ENCODE measurements around the gene PTH1R.

PTH1R gene

DNA sequence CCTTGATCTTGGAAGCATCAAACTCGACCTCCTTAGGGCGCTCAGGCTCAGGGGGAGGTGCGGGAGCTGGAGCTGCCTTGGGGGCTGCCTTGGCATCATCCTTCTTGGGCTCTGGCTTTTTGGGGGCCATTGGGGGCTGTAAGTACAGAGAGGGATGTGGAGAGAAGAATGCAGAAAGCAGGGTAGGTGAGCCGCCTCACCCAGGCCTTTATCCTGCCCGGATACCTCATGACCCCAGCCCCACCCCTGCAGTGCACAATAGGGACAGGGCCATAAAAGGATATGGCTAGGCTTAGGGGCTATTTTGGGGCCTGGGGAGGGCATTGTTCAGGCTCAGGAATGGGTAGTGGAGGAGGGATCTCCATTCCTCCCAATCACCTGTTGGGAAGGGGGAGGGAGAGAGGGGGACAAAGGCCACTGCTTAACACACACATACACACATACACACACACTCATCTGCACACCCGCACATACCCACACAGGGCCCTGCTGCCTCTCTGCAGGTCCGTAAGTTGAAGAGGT lies 14.2 kb upstream of the PTH1R start, which contains the start of gene MYL3:
Gene MYL3 (minus strand): TSS at position 184 of the 522 bp plus-strand sequence. CDS start 54 bp downstream, at position 130.
- no peak for DNase-seq (ENCODE audit: low read depth, low spot score)

DNA sequence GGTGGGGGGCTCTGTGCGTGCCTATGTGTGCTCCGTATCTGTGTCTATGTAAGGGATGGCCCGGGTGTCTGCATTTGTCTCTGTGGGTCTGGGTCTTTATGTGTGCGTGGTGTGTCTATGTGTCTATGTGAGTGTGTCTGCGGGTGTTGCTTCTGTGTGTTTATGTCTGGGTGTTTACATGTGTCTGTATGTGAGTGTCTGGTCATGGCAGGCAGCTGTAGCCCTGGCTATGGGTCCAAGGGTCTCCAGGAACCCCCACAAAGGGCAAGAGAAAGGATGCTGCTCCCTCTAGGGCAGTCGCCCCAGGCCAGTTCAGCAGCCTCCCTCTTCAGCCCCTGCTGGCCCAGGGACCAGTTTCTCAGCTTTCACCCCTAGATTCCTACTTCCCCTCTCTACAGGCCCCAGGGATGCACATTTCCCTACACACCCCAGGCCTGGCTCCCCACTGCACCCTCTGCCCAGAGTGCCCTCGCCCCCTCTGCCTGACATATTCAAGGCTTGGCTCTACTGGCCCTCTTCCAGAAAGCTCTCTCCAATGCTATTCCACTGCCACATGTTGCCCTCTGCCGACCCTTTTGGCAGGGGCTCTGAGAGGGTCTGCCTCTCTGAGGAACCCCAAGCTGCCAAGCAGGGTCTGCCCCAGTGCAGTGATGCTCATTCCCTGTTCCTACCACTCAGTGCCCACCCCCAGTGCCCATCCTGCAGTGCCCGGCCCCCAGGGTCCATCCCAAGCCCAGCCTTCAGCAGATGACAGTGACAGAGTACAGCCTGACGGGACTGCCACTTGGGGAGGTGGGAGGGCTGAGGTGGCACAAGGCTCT lies 13.2 kb upstream of the PTH1R start:
- DNase-seq (ENCODE audit: low read depth, low spot score): no peak

DNA sequence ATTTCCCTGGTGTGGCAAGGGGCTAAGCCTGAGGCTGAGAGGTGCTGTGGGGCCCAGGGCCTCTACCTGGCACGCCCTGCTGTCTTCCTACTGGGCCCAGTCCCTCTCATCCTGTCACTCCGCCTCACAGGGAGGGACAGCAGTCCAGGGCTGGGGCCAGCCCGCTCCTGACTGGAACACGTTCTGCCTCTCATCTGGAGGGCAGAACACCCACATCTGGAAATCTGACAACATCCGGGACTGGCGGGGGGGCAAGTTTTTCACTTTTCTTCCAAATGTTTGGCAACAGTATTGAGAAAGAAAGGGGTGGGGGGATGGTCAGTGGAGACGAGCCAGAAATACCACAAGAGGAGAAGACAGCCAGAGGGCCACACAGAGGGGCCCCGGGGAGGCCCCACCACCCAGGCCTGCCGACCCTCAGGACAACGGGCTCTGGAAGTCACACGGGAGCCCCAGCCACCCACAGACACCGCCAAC lies 12.5 kb upstream of the PTH1R start:
- no peak for DNase-seq (ENCODE audit: low read depth, low spot score)

DNA sequence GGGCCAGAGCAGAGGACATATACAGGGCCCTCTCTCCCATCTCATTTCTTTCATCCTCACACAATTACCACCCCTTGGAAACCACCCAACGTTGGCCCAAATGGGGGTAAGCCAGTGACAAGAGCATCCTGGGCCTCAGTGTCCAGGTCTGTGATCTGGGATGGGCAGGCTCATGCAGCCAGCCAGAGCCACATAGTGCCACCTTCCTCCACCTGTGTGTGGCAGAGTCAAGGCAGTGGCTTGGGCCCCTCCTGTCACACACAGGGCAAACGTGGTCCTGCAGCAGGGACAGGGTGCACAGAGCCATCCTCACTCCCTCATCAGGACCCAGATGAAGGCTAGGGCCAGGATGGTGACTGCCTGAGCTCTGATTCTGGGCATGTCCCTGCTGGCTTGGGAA lies 12.0 kb upstream of the PTH1R start:
- no peak for DNase-seq (ENCODE audit: low read depth, low spot score)

DNA sequence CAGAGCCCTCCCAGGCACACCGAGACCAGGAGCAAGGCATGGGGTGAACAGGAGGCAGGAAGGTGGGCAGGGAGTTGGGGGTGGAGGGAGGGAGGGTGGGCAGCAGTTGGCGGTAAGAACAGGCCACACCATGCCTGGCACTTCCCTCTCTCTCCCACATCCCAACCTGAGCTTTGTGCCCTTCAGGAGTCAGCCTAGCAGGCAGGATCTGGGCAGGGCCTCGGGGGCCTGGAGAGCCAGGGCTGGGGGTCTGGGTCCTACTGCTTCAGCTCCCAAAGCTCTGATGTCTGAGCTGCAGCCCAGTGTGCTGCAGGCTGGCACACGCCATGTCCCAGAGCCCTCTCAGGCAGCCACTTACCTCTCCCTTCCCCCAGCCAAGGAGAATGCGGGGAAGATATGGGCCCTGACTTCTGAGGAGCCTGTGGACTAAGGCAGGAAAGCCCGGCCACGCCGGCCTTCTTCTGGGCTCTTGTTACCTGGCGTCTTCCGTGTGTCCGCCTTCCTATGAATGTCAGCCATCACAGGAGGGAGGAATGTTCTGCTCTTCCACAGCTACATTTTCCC lies 11.4 kb upstream of the PTH1R start:
- DNase-seq (ENCODE audit: low read depth, low spot score): no peak

DNA sequence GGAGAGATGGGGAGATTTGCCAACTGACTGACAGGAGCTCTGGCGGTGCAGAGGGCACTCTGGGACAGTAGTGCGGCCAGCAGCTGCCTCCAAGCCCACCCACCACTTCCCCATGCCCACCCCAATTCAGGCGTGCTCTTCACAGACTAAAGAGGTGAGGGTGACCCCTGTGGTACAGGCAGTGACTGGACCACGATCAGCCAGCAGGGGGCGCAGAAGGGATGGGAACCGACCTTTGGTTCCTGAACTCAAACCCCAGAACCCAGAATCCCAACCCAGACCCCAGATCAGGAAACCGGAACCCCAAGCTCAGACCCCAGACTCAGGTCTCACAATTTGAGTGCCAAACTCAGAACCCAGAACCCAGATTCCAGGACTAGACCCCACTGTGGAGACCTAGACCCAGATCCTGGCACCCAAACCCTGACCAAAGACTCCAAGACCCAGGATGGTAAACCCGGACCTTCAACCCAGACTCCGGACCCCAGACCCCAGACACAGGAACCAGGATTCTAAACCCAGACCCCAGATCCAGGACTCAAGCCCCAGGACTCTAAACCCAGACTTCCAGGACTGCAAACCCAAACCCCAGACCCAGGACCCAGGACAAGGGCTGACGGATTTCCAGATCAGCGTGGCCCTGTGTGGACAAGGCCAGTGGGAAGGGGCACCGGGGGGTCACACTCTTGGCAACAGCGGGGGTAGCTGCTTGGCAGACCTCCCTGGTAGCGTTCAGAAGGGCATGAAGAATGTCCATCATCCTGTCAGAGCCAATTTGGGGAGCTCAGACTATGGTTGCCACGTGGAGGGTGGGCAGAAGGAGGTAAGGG lies 10.6 kb upstream of the PTH1R start:
- no peak for DNase-seq (ENCODE audit: low read depth, low spot score)

DNA sequence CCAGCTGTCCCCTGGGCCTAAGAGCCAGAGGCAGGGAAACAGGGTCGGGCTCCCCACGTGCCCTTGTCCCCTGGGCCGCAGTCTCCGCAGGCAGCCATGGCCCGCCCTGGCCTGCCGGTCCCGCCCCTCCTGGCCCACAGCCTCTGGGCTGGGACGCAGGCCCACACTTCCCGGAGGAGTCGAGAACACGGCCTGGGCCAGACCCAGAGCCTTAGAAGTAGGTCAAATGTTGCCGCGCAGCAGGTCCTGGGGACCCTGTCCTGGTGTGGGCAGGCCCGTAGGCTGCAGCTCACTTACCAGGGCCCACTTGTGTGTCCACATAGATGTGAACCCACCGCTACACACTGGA lies 10.0 kb upstream of the PTH1R start:
- no peak for DNase-seq (ENCODE audit: low read depth, low spot score)

DNA sequence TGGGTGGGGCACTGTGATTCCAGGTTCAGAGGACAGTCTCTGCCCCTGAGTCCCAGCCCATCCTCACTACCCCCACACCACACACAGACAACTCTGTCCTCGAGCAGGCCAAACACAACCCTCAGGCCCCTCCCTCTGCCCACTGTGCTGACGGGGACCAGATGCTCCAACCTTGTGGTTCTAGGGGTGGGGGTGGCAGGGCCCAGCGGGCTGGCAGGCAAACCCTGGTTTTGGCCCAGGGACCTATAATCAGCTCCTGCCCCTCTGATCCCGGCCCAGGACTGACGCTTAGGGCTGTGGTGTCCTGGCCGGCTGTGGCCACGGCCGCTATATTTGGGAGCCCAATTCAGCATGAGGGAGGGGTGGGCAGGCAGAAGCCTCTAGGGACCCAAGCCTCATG lies 9.2 kb upstream of the PTH1R start:
- DNase-seq (ENCODE audit: low read depth, low spot score): no peak

DNA sequence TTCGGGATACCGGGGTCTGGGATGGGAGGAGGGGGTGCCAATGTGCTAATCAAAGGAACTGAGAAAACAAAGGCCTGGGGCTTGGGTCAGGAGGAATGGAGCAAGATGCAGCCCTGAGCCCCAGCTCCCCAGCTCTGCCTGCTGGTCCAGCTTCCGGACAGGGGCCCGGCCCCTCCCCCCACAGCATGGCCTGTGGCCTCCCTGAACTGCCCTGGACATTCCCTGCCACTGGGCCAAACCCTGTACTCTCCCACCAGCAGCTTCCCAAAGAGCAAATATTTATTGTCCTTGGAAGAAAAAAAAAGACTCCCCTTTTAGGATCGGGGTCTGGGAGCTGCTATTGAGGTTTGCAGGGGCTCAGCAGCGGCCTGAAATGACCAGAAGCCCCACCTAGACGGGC lies 8.6 kb upstream of the PTH1R start:
- DNase-seq (ENCODE audit: low read depth, low spot score): no peak

DNA sequence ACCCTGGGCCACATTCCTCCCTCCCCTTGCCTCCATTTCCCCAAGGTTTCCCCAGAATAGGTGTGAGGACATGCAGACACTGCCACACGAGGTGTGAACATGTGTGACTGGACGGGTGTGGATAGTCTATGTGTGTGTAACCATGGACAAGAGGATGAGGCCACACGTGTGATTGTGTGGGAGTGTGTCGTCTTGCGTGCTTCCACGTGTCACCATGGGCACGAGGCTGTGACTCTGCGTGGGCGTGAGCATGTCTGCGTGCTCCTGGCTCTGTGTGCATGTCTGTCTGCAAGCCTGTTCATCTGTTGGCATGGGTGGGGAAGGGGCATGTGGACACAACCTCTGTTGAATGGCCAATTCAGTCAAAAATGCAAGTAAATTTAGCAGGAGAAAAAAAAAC lies 8.1 kb upstream of the PTH1R start:
- no peak for DNase-seq (ENCODE audit: low read depth, low spot score)

DNA sequence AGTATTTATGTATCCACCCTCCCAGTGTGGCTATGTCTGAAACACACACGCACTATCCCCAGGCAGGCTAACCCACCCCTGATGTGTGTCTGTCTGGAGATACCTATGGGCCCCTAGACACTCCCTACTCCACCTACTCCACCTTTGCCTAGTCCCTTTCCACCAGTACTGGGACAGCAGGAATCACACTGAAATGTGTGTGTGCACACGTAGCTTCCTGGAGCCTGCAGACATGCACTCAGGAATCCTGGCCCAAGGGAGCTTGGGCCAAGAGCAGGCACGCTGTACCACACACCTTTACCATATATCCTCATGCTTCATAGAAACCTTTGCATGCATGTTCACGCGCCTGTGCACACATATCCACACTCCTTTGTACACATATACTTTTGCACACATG lies 6.9 kb upstream of the PTH1R start:
- no peak for DNase-seq (ENCODE audit: low read depth, low spot score)

DNA sequence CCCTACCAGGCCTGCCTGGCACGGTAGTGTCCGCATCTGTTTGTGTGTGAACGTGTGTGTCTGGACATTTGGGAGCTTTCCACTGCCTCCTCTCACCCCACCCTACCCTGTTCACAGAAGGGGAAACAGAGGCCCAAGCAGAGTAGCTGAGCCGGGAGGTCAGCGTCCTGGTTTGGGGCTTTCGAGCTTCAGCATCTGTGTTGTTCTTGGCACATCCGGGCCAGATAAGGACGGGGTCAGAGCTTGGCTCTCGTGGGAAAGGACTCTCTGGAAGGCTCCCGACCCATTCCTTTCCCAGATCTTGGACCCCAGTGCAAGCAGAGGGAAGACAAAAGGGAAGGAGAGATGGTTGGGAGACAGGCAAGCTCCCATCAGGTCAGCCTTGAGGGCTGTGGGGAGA lies 6.3 kb upstream of the PTH1R start:
- DNase-seq (ENCODE audit: low read depth, low spot score): no peak

DNA sequence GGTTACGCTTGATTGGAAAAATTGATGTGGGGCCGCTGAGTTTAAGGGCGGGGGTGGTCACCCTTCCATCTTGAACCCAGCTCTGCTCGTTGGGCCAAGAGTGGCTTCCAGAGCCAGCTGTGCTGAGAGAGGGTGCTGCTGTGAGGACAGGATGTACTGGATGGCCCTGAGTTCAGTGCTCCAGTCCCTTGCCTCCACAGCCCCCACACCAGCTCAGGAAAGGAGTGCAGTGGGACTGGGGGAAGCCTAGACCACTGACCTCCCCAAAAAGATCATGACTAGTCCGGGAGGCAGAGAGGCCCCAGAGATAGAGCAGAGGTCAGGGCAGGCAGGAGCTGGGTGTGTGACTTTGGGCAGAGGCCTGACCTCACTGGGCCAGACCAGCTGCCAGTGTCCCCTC lies 4.0 kb upstream of the PTH1R start:
- DNase-seq (ENCODE audit: low read depth, low spot score): no peak

DNA sequence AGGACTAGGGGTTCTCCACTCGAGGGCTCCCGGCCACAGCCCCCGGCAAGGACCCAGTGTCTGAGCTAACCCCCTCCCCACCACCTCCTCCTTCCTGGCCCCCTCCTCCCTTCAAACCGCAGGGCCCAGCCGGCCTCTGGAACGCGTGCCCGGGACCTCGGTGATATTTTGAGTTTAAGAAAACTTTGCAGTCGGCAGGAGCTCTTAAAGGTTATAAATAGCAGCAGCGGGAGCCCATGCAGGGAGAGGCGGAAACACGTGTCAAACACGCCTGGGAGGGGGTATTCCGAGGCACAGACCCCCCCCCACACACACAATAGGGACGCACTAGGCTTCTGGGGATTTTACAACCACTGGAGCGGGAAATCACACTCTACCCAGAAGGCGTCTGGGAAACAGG lies 3.1 kb upstream of the PTH1R start:
- DNase-seq (ENCODE audit: low read depth, low spot score): no peak

DNA sequence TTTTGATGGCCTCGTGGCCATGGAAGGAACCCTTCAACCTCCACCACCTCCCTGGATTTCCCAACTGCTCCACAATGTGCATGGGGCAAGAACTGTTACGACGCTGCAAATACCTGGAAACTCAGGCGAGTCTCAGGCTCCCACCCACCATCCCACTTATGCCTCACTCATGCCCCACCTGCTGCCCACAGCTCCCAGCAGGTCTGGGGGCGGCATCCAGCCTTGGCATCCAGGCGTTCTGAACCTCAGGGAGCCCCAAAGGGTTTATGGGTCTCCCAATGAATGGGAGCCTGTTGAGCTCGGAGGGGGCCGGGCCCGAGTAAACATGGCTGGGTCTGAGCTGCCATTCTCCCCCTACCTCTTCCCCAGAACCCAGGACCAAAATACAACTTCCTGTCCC lies 2.0 kb upstream of the PTH1R start:
- no peak for DNase-seq (ENCODE audit: low read depth, low spot score)

DNA sequence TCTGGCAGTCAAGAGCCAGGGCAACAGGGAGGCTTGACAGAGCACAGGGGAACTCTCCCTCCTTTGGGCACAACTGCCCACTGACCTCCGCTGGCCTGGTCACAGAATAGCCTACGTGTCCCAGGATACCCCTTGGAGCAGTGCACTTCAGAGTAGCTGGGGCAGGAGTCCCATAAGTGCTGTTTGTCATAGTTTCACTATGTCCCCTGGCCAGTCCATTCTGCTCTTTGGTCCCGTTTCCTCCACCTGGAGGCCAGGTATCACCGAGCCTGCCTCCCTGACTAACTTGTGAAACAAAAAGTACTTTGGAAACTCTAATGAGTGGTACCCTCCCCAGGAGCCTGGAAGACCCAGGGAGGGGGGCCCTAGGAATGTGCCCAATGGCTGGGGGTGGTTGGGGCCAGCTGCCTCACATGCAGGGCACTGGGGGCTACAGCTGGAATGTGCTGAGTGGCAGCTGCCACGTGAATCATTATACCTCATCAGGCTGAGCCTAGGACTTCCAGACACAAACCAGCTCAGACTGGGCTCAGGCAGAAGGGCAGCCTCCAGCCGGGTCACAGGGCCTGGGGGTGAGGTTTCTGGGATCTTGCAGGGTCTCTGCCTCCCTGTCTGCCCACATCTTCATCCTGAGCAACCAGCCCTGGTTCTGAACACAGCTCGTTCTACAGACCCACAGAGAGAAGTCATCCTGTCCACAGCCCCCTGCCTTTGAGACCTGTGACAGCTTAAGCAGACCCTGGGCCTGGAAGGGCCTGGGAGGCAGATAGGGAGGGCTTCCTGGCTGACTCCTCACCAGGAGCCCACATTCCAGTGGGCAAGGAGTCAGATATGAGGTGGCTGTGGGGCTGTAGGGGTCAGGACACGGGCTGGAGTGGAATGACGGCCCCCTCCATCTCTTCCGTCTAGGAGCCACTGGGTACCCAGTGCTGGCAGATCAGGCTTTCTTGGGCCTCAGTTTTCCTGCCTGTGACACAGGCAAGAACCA lies 914 bp upstream of the PTH1R start:
- DNase-seq (ENCODE audit: low read depth, low spot score): no peak

DNA sequence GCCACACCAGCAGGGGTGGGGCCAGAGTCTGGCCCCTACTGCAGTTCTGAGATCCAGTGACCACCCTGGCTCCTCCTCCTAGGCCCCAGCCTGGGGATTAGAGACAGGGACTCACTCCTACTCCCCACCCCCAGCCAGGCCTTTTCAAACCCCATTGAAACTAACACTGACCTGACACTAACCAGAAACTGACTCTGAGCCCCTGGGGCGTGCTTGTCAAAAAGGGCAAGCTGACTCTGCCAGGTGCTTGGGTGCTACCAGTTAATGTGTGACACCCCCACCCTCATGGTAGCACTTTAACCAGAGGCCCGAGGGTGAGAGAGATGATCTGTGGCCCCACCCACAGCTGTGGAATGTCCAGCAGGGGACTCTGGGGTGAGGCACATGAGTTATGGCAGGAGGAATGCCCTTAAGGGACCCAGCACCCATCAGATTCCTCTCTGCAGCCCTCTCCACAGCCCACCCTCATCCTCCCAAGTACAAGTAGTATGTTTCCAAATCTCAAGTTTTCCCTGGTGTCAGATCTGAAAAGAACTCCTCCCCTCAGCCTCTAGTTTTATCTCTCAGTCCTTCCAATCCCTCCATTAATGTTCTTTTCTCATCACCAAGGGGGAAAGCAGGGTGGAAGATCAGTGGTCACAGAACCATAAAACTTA lies 1.4 kb downstream of the PTH1R start:
- no peak for DNase-seq (ENCODE audit: low read depth, low spot score)

DNA sequence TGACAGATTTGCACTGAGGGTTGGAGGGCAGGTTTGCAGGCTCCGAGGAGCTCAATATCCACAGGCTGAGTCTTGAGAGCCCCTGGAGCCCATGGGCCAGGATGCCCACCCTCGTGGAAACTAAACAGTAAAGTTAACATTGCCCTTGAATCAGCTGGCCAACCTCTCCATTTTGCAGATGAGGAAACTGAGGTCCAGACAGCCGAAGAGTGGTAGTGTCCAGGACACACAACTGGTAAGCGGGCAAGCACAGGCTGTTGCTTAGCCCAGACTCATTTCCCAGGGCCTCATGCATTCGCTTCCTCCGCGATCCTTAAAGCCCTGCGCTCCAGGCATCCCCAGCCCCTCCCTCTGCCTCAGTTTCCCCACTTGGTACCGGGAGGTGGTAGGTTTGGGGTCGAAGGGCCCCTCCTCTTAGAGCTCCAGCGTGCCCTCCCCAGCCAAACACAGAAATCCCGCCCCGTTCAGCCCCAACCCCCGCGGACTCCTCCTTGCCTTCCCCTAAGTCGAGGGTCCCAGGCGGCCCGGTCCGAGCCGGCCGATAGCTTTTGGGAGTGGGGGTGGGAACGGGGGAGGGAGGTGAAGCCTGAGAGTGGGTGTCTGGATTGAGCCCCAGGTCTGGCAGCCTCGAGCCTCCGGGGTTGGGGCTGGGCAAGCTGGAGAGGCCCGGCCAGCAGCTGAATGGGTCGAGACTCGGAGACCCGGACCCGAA lies 3.5 kb downstream of the PTH1R start:
- DNase-seq (ENCODE audit: low read depth, low spot score): no peak

DNA sequence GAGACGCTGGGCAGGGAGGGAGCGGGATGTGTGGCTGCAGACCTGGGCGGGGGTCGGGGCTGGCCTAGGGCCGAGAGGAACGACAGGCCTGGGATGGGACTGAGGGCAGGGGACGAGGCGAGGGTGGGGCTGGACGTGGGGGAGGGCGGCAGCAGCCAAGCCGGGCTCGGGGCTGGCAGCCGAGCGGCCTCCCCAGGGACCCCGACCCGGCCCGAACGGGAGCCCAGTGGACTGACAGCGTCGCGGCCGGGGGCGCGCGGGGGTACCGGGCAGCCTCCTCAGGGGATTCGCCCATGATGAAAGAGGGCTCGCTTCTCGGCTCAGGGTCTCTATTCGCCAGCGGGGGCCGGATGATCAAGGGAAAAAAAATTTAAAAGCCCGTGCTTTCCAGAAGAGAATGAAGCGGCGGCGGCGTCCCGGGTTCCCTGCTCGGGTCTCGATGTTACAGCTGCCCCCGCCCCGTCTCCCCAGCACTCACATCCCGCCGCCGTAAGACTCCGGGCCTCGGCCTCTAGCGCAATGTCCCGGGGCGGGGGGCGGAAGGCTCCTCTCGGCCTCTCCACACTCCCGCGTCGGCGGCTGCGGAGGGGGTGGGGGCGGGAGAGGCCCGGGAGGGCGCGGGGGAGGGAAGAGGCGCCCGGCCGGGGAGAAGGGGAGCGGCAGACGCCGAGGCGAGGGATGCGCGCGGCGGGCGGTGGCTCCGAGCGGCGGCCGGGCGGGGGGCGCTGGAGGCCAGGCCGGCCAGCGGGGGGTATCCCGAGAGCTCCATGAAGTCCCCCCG lies 4.3 kb downstream of the PTH1R start:
- DNase-seq (ENCODE audit: low read depth, low spot score): no peak
